Measurements from ENCODE around the gene CTCFL.

The CTCFL gene

DNA sequence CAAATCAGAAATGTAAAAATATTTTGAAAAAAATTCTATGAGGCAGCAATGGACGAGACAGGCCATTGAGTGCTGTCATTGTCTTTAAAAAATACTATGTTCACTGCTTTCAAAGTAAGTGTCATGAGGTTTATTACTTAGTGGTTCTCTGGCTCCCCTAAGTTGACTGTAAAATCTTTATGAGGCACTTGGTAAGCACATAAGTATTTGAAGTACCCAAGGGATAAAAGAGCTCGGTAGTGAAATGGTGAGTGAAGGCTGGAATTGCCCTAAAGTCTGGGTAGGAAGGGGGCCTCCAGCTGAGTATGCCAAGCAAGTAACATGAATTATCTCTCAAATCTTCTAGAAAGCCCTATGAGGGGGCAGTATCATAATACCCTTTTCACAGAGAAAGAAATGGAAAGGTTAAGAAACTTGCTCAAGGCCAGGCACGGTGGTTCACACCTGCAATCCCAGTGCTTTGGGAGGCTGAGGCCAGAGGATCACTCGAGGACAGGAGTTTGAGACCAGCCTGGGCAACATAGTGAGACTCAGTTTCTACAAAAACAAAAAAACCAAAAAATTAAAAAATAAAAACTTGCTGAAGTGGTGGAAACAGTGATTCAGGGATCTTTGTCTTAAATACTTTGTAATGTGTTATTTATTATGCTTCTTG, 5.5 kb upstream of the CTCFL start:
- TF ChIP-seq SIN3A (IDR thresholded peaks at IDR 0.05; ENCODE audit: borderline replicate concordance, insufficient read depth, low read length) = no peak
- TF ChIP-seq, protein P1, sequence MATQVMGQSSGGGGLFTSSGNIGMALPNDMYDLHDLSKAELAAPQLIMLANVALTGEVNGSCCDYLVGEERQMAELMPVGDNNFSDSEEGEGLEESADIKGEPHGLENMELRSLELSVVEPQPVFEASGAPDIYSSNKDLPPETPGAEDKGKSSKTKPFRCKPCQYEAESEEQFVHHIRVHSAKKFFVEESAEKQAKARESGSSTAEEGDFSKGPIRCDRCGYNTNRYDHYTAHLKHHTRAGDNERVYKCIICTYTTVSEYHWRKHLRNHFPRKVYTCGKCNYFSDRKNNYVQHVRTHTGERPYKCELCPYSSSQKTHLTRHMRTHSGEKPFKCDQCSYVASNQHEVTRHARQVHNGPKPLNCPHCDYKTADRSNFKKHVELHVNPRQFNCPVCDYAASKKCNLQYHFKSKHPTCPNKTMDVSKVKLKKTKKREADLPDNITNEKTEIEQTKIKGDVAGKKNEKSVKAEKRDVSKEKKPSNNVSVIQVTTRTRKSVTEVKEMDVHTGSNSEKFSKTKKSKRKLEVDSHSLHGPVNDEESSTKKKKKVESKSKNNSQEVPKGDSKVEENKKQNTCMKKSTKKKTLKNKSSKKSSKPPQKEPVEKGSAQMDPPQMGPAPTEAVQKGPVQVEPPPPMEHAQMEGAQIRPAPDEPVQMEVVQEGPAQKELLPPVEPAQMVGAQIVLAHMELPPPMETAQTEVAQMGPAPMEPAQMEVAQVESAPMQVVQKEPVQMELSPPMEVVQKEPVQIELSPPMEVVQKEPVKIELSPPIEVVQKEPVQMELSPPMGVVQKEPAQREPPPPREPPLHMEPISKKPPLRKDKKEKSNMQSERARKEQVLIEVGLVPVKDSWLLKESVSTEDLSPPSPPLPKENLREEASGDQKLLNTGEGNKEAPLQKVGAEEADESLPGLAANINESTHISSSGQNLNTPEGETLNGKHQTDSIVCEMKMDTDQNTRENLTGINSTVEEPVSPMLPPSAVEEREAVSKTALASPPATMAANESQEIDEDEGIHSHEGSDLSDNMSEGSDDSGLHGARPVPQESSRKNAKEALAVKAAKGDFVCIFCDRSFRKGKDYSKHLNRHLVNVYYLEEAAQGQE (IDR thresholded peaks at IDR 0.05; ENCODE audit: insufficient read depth in 1 of 2, low read depth in 2 of 2, low read length in 2 of 2) = no peak
- no peak for TF ChIP-seq FOXP2 (optimal IDR thresholded peaks at IDR 0.05; ENCODE audit: borderline replicate concordance, extremely low read depth, extremely low read length, insufficient read depth)
- TF ChIP-seq POLR2AphosphoS5 (IDR thresholded peaks at IDR 0.05; ENCODE audit: low read depth, low read length) = no peak
- TF ChIP-seq TAF1 (IDR thresholded peaks at IDR 0.05; ENCODE audit: borderline replicate concordance, insufficient read depth, low read length) = no peak

DNA sequence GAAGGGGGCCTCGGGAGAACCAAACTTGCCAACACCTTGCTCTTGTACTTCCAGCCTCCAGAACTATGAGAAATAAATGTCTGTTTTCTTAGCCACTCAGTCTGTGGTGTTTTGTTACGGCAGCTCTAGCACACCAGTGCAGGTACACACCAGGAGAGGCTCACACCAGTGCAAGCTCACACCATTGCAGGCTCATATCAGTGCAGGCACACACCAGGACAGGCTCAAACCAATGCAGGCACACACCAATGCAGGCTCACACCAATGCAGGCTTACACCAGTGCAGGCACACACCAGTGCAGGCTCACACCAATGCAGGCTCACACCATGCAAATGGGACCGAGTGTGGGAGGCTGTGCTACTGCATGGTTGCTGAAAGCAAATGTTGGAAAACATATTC, 4.9 kb upstream of the CTCFL start:
- no peak for TF ChIP-seq FOXP2 (optimal IDR thresholded peaks at IDR 0.05; ENCODE audit: borderline replicate concordance, extremely low read depth, extremely low read length, insufficient read depth)
- TF ChIP-seq, protein P1 (IDR thresholded peaks at IDR 0.05; ENCODE audit: insufficient read depth in 1 of 2, low read depth in 2 of 2, low read length in 2 of 2) = no peak
- no peak for TF ChIP-seq TAF1 (IDR thresholded peaks at IDR 0.05; ENCODE audit: borderline replicate concordance, insufficient read depth, low read length)
- no peak for TF ChIP-seq SIN3A (IDR thresholded peaks at IDR 0.05; ENCODE audit: borderline replicate concordance, insufficient read depth, low read length)
- no peak for TF ChIP-seq POLR2AphosphoS5 (IDR thresholded peaks at IDR 0.05; ENCODE audit: low read depth, low read length)

DNA sequence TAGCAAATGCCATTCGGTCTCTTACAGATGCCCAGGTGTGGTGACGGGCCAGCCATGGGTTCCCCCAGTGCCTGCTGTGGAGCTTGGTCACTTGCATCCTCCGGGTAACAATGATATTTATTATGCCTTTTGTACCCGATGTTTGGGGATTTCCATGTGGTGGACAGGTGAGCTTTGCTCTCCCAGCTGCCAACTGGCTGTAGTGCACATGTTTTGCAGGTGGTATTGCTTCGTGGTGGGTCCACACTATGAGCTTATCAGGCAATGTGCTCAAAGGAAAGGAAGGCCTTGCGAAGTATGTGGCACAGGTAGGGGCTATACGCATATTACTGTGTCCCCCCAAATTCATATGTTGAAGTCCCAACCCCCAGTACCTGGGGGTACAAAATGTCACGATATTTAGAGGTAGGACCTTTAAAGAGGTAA, 4.2 kb upstream of the CTCFL start:
- TF ChIP-seq SIN3A (IDR thresholded peaks at IDR 0.05; ENCODE audit: borderline replicate concordance, insufficient read depth, low read length) (no peak), FOXP2 (optimal IDR thresholded peaks at IDR 0.05; ENCODE audit: borderline replicate concordance, extremely low read depth, extremely low read length, insufficient read depth) (no peak), TAF1 (IDR thresholded peaks at IDR 0.05; ENCODE audit: borderline replicate concordance, insufficient read depth, low read length) (no peak), POLR2AphosphoS5 (IDR thresholded peaks at IDR 0.05; ENCODE audit: low read depth, low read length) (no peak)
- TF ChIP-seq, protein P1 (IDR thresholded peaks at IDR 0.05; ENCODE audit: insufficient read depth in 1 of 2, low read depth in 2 of 2, low read length in 2 of 2) = no peak

DNA sequence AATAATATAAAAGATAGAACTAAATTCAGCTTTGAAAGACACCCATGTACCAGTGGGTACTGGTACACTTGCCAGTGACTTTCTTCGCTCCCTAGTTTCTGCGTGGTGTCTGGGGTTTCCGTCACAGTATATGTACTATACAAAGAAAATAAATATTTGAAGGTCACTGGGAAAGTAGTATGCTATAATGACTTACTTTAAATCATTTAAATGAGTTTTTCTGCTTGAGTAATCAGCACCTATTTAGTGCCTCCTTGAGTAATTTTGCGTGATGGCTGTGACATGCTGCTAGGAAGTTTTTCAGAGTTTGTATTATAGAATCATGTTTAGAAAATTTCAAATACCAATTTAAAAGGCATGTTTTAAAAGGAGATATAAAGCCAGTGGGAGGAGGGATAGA, 3.2 kb upstream of the CTCFL start:
- TF ChIP-seq, protein P1 (IDR thresholded peaks at IDR 0.05; ENCODE audit: insufficient read depth in 1 of 2, low read depth in 2 of 2, low read length in 2 of 2) = no peak
- TF ChIP-seq FOXP2 (optimal IDR thresholded peaks at IDR 0.05; ENCODE audit: borderline replicate concordance, extremely low read depth, extremely low read length, insufficient read depth) (no peak), POLR2AphosphoS5 (IDR thresholded peaks at IDR 0.05; ENCODE audit: low read depth, low read length) (no peak), TAF1 (IDR thresholded peaks at IDR 0.05; ENCODE audit: borderline replicate concordance, insufficient read depth, low read length) (no peak), SIN3A (IDR thresholded peaks at IDR 0.05; ENCODE audit: borderline replicate concordance, insufficient read depth, low read length) (no peak)

All from PFSK-1 (cell line).